ENCODE results near the gene SHMT1.

- TF ChIP-seq L3MBTL2 (conservative IDR thresholded peaks at IDR 0.05) = no peak
- no peak for TF ChIP-seq SP1 (IDR thresholded peaks at IDR 0.05)
- TF ChIP-seq NFRKB (IDR thresholded peaks at IDR 0.05) = no peak
- TF ChIP-seq, protein P1, sequence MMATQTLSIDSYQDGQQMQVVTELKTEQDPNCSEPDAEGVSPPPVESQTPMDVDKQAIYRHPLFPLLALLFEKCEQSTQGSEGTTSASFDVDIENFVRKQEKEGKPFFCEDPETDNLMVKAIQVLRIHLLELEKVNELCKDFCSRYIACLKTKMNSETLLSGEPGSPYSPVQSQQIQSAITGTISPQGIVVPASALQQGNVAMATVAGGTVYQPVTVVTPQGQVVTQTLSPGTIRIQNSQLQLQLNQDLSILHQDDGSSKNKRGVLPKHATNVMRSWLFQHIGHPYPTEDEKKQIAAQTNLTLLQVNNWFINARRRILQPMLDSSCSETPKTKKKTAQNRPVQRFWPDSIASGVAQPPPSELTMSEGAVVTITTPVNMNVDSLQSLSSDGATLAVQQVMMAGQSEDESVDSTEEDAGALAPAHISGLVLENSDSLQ (IDR thresholded peaks at IDR 0.05) = no peak
- no peak for TF ChIP-seq ARNT (IDR thresholded peaks at IDR 0.05)
- TF ChIP-seq BHLHE40 (IDR thresholded peaks at IDR 0.05; ENCODE audit: borderline replicate concordance) = no peak
- no peak for TF ChIP-seq TARDBP (IDR thresholded peaks at IDR 0.05)
- TF ChIP-seq FOXM1 (IDR thresholded peaks at IDR 0.05; ENCODE audit: borderline replicate concordance) = no peak
- no peak for TF ChIP-seq SUZ12 (IDR thresholded peaks at IDR 0.05)
- no peak for TF ChIP-seq FOXK2 (IDR thresholded peaks at IDR 0.05)
These were observed 9.8 kb downstream of the SHMT1 start for GRCh38 chr17:18353541-18353940.

Measured in HEK293T (cell line).